Heart right ventricle (tissue), 16 donors: ENCODE results near the gene SV2B. TPM values are rescaled to one million over a fixed set of nuclear protein-coding genes. Genes with fewer than 3 reads are reported as not detected.

ENCODE experiments used
- ATAC-seq, 8 donors: fragments of 200-7000 bp; cut with Tn5 transposase; one replicate each; pipeline ENCODE4 v1.9.1; 2020; ENCODE audit warnings: mild to moderate bottlenecking in 8 of 8, moderate library complexity in 8 of 8, moderate number of reproducible peaks in 1 of 8
- DNase-seq, 2 donors: peaks; one replicate each; pipeline ENCODE4 v3.0.0-alpha.2; 2020
- H3K27ac ChIP-seq, 10 donors: fragments of 200-600 bp; sonication (generic) in 2 of 10; one replicate each; pipeline versions ENCODE4 v1.5.0 to v1.8.0; 2020 to 2022; ENCODE audit warnings: mild to moderate bottlenecking in 3 of 10
- H3K27me3 ChIP-seq, 7 donors: fragments of 200-600 bp; one replicate each; pipeline ENCODE4 v1.8.0; 2021 to 2022; ENCODE audit warnings: mild to moderate bottlenecking in 2 of 7
- H3K36me3 ChIP-seq, 9 donors: fragments of 200-600 bp; sonication (generic) in 1 of 9; one replicate each; pipeline versions ENCODE4 v1.5.0 to v1.8.0; 2020 to 2022; ENCODE audit warnings: mild to moderate bottlenecking in 2 of 9
- H3K4me1 ChIP-seq, 9 donors: fragments of 200-600 bp; sonication (generic) in 1 of 9; one replicate each; pipeline versions ENCODE4 v1.5.0 to v1.8.0; 2020 to 2022; ENCODE audit warnings: mild to moderate bottlenecking in 4 of 9
- H3K4me3 ChIP-seq, 10 donors: fragments of 200-600 bp; sonication (generic) in 2 of 10; one replicate each; pipeline versions ENCODE4 v1.5.0 to v1.8.0; 2020 to 2022; ENCODE audit warnings: mild to moderate bottlenecking in 7 of 10, moderate library complexity in 2 of 10
- H3K9me3 ChIP-seq, 11 donors: fragments of 200-600 bp in 10 of 11; sonication (generic) in 2 of 11; one replicate each; pipeline versions ENCODE4 v1.5.0 to v1.8.0; 2013 to 2022; ENCODE audit warnings: mild to moderate bottlenecking in 2 of 11, control low read depth in 1 of 11, moderate library complexity in 1 of 11
- CTCF ChIP-seq, 9 donors: fragments of 200-600 bp; sonication (generic) in 2 of 9; IDR thresholded peaks; one replicate each; pipeline versions ENCODE4 v1.5.0 to v1.8.0; 2021 to 2022; ENCODE audit warnings: antibody characterized with exemption in 9 of 9, mild to moderate bottlenecking in 5 of 9, moderate library complexity in 1 of 9
- WGBS, 2 donors: extraction: QIAGEN DNeasy Blood & Tissue Kit; methylation state at CpG; one replicate each; pipeline ENCODE4 v1.1.7; 2013; ENCODE audit warnings: inconsistent platforms in 1 of 2; 5-methylcytosine and 5-hydroxymethylcytosine counted together
- intact Hi-C, 10 donors: fragments of 100-400 bp; cut with DNase I; formaldehyde crosslinking; loops; one replicate each; pipeline versions ENCODE4 v1.11.1 to v1.14.2; 2022
- polyA plus RNA-seq, 2 donors: library from polyadenylated mRNA; stranded (reverse); fragments of 200-250 nt; gene quantifications; one replicate each; pipeline ENCODE4 v1.2.3, GENCODE V29; 2013
- total RNA-seq, 10 donors: library from RNA; stranded (reverse); fragmentation: NEBNext Ultra II Directional in 3 of 10; extraction: Animal tissue kit (Norgen Biotek cat#: 25700) in 3 of 10; gene quantifications; one replicate each; pipeline versions ENCODE4 v1.2.1 to v1.2.4, GENCODE V29; 2021 to 2023
- donor health status: Arrhythmogenic right ventricular cardiomyopathy.
- donor health status: ischemic (EF 13 %, LVEDD 7.1; RV severe dilation, severe dysfunction).
- donor health status: healthy with polysubstance abuse.
- donor health status: DM: no; HTN: yes; CAD: no.
- donor health status: DM: no; HTN: no; CAD: no.
- donor health status: ischemic (EF 25% LVEDD 6.9; RV normal size, moderate dysfunction).
- donor health status: ischemic (EF 25% LVEDD 5.7; RV mildly dilated, moderate dysfunction).
- donor health status: healthy.
- donor health status: DM: yes; HTN: yes; CAD: no.
- donor health status: Ischemic cardiomyopathy.
- donor health status: ischemic (EF 35%, LVEDD 5.7; RV mildly dilated, moderate dysfunction).
- donor health status: nonischemic (EF 11% LVEDD 7.7; RV severe dilation, severe dysfunction).
- donor health status: DM: yes; HTN: yes; CAD: no.
- donor health status: PGD.
- donor health status: ischemic (EF 29% LVEDD 5.4; RV normal size, mild dysfunction).
- donor health status: nonischemic (EF 23%, LVEDD 6.1; RV moderate dilation, normal function).

Gene SV2B
- total and polyA plus RNA-seq, 12 donors = 0.29 to 15.7 (median 1.5) TPM

GRCh38 chr15:91281947-91282346, 181.9 kb downstream of the SV2B start:
- TF ChIP-seq CTCF (IDR thresholded peaks at IDR 0.05) = no peak
- H3K27ac ChIP-seq = no peak overlapping the region
- 83 to 85% methylated on average over 4 of the region's 4 CpGs for WGBS, 2 donors
- no peak overlapping the region for H3K4me3 ChIP-seq
- intact Hi-C loops = no loop called here
- ATAC-seq (no peak), DNase-seq (no peak)
- H3K9me3 ChIP-seq = no peaks in the 10 kb centered on the region
- H3K27me3 ChIP-seq = no peaks in the 10 kb centered on the region
- H3K4me1 ChIP-seq = no peaks in the 10 kb centered on the region
- no peaks in the 10 kb centered on the region for H3K36me3 ChIP-seq

GRCh38 chr15:91282486-91282885, 182.4 kb downstream of the SV2B start:
- TF ChIP-seq CTCF (IDR thresholded peaks at IDR 0.05) = no peak
- ATAC-seq = no peak
- Histone ChIP-seq H3K4me1 (no peaks in the 10 kb centered on the region), H3K36me3 (no peaks in the 10 kb centered on the region), H3K9me3 (no peaks in the 10 kb centered on the region), H3K4me3 (no peak overlapping the region), H3K27ac (no peak overlapping the region), H3K27me3 (no peaks in the 10 kb centered on the region)
- intact Hi-C loops = no loop called here
- WGBS, 2 donors = 73 to 74% methylated on average over 1 of the region's 1 CpG
- DNase-seq = no peak

GRCh38 chr15:91283155-91283554, 183.1 kb downstream of the SV2B start:
- Histone ChIP-seq H3K9me3 (no peaks in the 10 kb centered on the region), H3K4me1 (no peaks in the 10 kb centered on the region), H3K36me3 (no peaks in the 10 kb centered on the region), H3K27me3 (no peaks in the 10 kb centered on the region), H3K4me3 (no peak overlapping the region), H3K27ac (no peak overlapping the region)
- no peak for TF ChIP-seq CTCF (IDR thresholded peaks at IDR 0.05)
- no peak for DNase-seq
- no peak for ATAC-seq
- intact Hi-C loops = no loop called here
- WGBS, 2 donors = 84 to 91% methylated on average over 2 of the region's 2 CpGs

- Histone ChIP-seq H3K9me3 (no peaks in the 10 kb centered on the region), H3K36me3 (no peaks in the 10 kb centered on the region), H3K4me1 (no peaks in the 10 kb centered on the region), H3K4me3 (no peak overlapping the region), H3K27me3 (no peaks in the 10 kb centered on the region), H3K27ac (no peak overlapping the region)
- 90 to 91% methylated on average over 13 of the region's 13 CpGs for WGBS, 2 donors
- no peak for DNase-seq
- intact Hi-C loops = no loop called here
- no peak for TF ChIP-seq CTCF (IDR thresholded peaks at IDR 0.05)
- ATAC-seq = no peak
Measured at GRCh38 chr15:91284758-91285466, 184.9 kb downstream of the SV2B start.
